Large intestine (tissue), 3 donors: Measurements from ENCODE around the gene CDC73. TPM values are rescaled to one million over a fixed set of nuclear protein-coding genes. Genes with fewer than 3 reads are reported as not detected.
"Not testable (repeated sequence)": the region's sequence is repeated elsewhere in the genome, so short reads cannot be mapped to it uniquely, and the experiment has no call there.

ENCODE experiments used
- DNase-seq, 2 donors: peaks; one replicate each; pipeline versions ENCODE4 v3.0.0 to v3.0.0-alpha.2; 2013
- H3K27ac ChIP-seq: one replicate; pipeline ENCODE4 v1.5.1; 2013; ENCODE audit warnings: low read length
- H3K27me3 ChIP-seq: 2 replicates; pipeline ENCODE4 v1.6.1; 2013; ENCODE audit warnings: low read length; ENCODE audit not compliant: control insufficient read depth, insufficient read depth
- H3K36me3 ChIP-seq: 2 replicates; pipeline ENCODE4 v1.6.1; 2013; ENCODE audit warnings: low read length; ENCODE audit not compliant: control insufficient read depth, insufficient read depth
- H3K4me1 ChIP-seq: one replicate; pipeline ENCODE4 v1.6.1; 2013; ENCODE audit warnings: low read length; ENCODE audit not compliant: control insufficient read depth, insufficient read depth
- H3K4me3 ChIP-seq: one replicate; pipeline ENCODE4 v1.5.1; 2013; ENCODE audit warnings: low read length
- H3K9me3 ChIP-seq: one replicate; pipeline ENCODE4 v1.6.1; 2013; ENCODE audit warnings: mild to moderate bottlenecking, low read depth, low read length, moderate library complexity; ENCODE audit not compliant: control insufficient read depth
- WGBS: methylation state at CpG from one replicate; pipeline ENCODE4 v1.1.5; 2013; ENCODE audit warnings: low lambda C conversion rate; ENCODE audit not compliant: insufficient coverage; 5-methylcytosine and 5-hydroxymethylcytosine counted together
- polyA plus RNA-seq: library from polyadenylated mRNA; unstranded; fragments of 120-200 nt; gene quantifications from one replicate; pipeline ENCODE4 v1.2.1, GENCODE V29; 2013

The CDC73 gene
- polyA plus RNA-seq, 1 donor, result 23.7 TPM

DNA sequence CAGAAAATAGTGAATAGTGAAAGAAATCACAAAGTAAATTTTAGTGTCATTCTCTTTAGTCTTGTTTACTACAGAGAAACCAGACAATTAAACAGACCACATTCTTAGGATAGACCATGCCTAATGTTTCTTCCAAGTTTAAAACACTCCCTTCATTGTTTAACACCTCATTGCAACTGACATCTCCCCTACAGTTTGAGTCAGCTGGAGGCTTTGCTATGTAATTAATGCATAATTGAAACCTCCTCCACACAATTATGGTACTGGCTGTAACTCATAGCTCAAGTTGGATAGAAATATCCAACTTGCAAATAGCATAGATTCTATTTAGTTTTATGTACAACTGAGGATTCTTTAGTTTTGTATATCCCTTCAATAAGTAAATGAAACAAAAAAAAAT lies 99.8 kb downstream of the CDC73 start:
- H3K27ac ChIP-seq, result no peak overlapping the region
- H3K4me1 ChIP-seq, result no peaks in the 10 kb centered on the region
- no peak for DNase-seq
- H3K36me3 ChIP-seq, result peaks cover 14% of the 10 kb centered on the region
- H3K4me3 ChIP-seq, result no peak overlapping the region
- no peaks in the 10 kb centered on the region for H3K27me3 ChIP-seq
- no peaks in the 10 kb centered on the region for H3K9me3 ChIP-seq

DNA sequence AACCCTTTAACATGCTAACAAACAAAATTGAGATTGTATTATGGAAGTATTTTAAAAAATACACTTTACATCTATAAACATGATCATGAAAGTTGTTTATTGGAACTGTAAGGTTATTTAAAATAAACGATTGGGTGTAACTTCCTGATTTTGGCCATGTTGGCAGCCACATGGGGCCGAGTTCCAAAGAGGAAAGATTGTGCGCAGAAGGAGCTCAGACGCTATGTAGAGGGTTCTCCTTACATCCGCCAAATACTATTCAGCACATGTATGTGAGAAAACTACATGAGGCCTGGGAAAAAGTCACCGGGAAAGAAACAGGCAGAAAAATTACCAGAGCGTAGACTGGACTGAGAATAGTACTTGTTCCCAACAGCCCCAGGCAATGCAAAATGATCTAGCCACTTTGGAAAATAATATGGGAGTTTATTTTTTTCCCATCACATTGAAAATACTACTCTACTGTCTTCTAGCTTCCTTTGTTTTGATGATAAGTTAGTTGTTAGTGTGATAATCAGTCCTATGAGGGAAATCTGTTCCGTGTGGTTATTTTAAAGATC lies 100.3 kb downstream of the CDC73 start:
- no peak for DNase-seq
- no peak overlapping the region for H3K27ac ChIP-seq
- peaks cover 9% of the 10 kb centered on the region for H3K36me3 ChIP-seq
- no peaks in the 10 kb centered on the region for H3K4me1 ChIP-seq
- WGBS, result 92% methylated on average over 2 of the region's 8 CpGs
- H3K4me3 ChIP-seq, result no peak overlapping the region
- H3K9me3 ChIP-seq, result no peaks in the 10 kb centered on the region
- no peaks in the 10 kb centered on the region for H3K27me3 ChIP-seq

DNA sequence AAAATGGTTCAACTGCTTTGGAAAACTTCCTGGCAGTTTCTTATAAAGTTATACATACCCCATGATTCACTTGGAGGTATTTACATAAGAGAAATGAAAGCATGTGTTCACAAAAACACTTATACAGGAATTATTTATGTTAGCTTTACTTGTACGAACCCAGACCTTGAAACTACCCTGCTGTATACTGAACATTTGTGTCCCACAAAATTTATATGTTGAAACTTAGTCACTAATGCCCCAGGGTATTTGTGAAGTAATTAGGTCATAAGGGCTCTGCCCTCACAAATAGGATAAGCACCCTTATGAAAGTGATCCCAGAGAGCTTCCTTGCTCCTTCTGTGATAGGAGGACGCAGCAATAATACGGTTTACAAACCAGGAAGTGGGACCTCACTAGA lies 107.3 kb downstream of the CDC73 start:
- peaks cover 7% of the 10 kb centered on the region for H3K36me3 ChIP-seq
- H3K27ac ChIP-seq, result no peak overlapping the region
- no peaks in the 10 kb centered on the region for H3K9me3 ChIP-seq
- H3K27me3 ChIP-seq, result no peaks in the 10 kb centered on the region
- DNase-seq, result no peak
- WGBS, result 80% methylated on average over 1 of the region's 3 CpGs
- no peak overlapping the region for H3K4me3 ChIP-seq
- no peaks in the 10 kb centered on the region for H3K4me1 ChIP-seq

DNA sequence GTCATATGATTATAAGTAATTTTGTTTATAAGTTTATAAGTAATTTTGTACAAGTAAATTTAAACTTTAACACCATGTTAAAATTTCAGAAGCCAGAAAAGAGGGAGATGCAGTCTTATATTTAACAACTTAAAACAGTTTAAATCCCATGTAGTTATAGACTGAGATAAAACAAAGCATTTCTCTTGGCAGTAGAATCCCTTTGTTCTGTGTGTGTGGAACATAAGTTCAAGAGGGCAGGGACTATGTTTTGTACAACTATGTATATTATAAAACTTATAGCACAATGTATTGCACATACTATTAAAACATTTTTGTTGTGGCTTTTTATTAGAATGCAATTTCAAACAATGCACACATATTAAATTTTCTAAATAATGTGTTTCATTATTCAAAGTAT lies 109.3 kb downstream of the CDC73 start:
- not testable (repeated sequence) for H3K4me1 ChIP-seq, DNase-seq, H3K4me3 ChIP-seq, H3K27ac ChIP-seq, H3K9me3 ChIP-seq, H3K27me3 ChIP-seq
- H3K36me3 ChIP-seq, result peaks cover 11% of the 10 kb centered on the region

DNA sequence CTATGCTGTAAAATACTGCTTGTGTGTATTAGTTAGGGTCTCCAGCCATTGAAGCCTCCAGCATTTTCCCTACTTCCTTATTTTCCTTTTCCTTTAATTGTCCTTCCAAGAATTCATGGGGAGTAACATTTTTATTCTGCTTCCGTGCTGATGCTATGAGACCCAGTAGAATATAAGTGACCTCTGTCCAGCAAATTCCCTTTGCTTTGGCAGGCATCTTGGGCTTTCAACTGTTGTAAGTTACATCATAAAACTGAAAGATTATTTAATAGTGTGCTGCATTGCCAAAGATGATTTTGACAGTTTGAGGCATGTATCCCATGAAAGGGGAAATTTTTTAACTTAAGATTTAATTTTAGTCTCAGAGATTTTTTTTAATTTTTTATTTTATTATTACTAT lies 112.7 kb downstream of the CDC73 start:
- Histone ChIP-seq H3K4me3 (no peak overlapping the region), H3K9me3 (peaks cover 3% of the 10 kb centered on the region), H3K36me3 (peaks cover 23% of the 10 kb centered on the region), H3K27ac (no peak overlapping the region), H3K4me1 (no peaks in the 10 kb centered on the region), H3K27me3 (no peaks in the 10 kb centered on the region)
- no peak for DNase-seq
- WGBS, result no CpG with 5 or more reads among the region's 1 CpG

DNA sequence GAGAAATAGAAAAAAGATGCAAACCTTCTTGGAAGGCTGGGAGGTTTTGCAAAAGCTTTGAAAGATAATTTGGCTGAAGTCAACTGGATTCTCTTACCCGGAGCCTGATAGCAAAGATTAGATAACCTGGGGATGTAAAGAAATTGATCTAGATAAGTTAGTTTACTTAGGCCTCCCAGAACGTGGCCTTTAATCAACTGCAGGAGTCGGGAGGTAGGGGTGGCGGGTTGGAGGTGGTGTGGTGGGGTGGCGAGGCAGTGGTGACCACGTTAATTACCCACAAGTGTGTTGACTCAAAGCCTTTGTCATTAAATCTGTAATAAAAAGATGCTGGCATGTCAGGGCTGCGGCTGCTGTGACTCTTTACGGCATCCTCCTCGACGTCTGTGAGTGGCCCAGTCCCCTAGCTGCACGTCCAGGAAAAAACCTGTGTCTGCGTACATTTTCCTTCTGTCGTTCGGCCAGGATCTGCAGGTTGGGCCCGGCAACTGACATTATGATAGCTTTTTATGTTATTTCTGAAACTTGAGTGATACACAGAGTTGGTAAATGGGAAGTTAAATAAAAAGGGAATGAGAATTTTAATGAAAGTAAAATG lies 115.6 kb downstream of the CDC73 start:
- H3K4me1 ChIP-seq, result no peaks in the 10 kb centered on the region
- no peak overlapping the region for H3K27ac ChIP-seq
- peaks cover 23% of the 10 kb centered on the region for H3K36me3 ChIP-seq
- no peaks in the 10 kb centered on the region for H3K27me3 ChIP-seq
- H3K9me3 ChIP-seq, result peaks cover 3% of the 10 kb centered on the region
- DNase-seq, result no peak
- WGBS, result 50% methylated on average over 1 of the region's 15 CpGs
- no peak overlapping the region for H3K4me3 ChIP-seq

DNA sequence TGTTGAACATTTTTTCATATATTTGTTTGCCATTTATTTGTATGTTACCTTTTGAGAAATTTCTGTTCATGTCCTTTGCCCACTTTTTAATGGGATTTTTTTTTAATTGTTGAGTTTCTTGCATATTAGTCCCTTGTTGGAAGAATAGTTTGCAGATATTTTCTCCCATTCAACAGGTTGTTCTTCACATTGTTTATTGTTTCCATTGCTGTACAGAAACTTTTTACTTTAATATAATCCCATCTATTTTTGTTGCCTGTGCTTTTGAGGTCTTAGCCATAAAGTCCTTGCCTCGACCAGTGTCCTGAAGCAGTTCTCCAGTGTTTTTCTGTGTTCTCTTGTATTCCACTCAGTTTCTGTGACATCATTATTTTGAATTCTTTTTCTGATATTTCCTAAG lies 118.8 kb downstream of the CDC73 start:
- no peak for DNase-seq
- Histone ChIP-seq H3K27me3 (no peaks in the 10 kb centered on the region), H3K4me1 (no peaks in the 10 kb centered on the region), H3K36me3 (peaks cover 16% of the 10 kb centered on the region), H3K9me3 (peaks cover 3% of the 10 kb centered on the region), H3K4me3 (no peak overlapping the region), H3K27ac (no peak overlapping the region)
- 100% methylated on average over 1 of the region's 1 CpG for WGBS

DNA sequence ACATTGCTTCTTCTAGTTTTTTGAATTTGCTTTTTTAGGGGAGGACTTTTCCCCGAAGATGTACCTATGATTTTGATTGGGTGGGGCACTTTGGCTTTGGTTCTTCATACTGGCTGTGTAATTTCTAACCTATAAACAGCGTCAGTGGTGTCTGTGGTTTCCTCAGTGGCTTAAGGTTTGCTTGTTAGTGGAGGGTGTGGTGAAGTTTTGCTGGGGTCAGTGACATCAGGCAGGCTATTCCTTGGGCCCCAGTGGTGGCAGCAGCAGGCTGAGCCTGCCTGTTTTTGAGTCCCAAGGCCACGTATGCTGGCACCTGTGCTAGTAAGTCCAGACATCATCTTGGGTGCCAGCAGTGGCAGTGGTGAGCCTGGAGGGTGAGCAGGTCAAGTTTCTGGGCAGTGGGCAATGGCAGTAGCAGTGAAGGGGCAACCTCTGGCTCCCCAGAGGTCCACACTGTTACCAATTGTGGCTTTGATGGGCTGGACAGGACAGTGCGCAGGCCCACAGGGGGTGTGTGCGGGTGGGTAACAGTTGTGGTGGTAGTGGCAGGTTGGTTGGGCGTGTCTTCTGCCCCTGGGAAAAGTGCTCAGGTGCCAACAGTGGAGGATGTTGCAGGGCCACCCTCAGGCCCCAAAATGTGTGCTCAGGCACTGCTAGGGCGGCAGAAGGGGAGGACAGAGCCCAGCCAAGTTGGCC lies 119.4 kb downstream of the CDC73 start:
- WGBS, result 100% methylated on average over 1 of the region's 7 CpGs

DNA sequence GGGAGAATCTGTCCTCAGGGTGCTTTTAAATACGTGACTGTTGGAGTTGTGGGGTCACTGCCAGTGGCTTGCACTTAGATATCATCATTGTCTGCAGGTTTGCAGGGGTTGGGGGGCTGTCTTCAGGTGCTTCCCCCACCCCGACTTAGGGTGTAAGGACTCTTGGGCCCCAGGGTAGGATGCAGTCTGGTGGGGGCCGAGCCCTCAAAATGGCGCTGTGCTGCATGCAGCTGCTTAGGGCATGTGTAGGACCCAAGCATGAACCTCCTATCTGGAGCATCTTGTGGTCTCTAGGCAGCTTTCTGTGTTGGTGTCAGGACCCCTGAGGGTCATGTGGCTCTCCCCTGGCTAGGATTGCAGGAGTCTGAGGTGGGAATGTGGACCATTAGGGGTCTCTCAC lies 120.2 kb downstream of the CDC73 start:
- DNase-seq, result no peak
- peaks cover 9% of the 10 kb centered on the region for H3K36me3 ChIP-seq
- no peak overlapping the region for H3K27ac ChIP-seq
- peaks cover under 1% of the 10 kb centered on the region for H3K9me3 ChIP-seq
- H3K27me3 ChIP-seq, result no peaks in the 10 kb centered on the region
- no CpG with 5 or more reads among the region's 4 CpGs for WGBS
- no peaks in the 10 kb centered on the region for H3K4me1 ChIP-seq
- no peak overlapping the region for H3K4me3 ChIP-seq

More for the DNA sequence above, 119.4 kb downstream of the CDC73 start:
- Histone ChIP-seq H3K9me3 (peaks cover 3% of the 10 kb centered on the region), H3K4me1 (no peaks in the 10 kb centered on the region), H3K27me3 (no peaks in the 10 kb centered on the region), H3K27ac (no peak overlapping the region), H3K36me3 (peaks cover 12% of the 10 kb centered on the region), H3K4me3 (no peak overlapping the region)
- DNase-seq, result no peak

DNA sequence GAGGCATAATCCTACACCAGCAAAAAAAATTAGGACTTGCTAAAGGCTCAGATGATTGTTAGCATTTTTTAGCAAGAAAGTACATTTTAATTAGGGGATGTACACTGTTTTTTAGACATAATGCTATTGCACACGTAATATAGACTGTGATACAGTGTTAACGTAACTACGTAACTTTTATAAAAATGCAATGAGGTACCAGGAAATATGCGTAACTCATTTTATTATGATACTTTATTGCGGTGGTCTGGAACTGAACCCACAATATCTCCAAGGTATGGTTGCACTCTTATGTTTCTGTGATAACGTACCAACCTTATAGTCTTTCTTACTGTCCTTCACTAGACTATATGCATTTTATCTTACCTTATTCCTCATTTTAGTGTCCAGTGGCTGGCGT lies 127.4 kb downstream of the CDC73 start:
- H3K36me3 ChIP-seq, result peaks cover 16% of the 10 kb centered on the region
- H3K27ac ChIP-seq, result no peak overlapping the region
- H3K9me3 ChIP-seq, result peaks cover 5% of the 10 kb centered on the region
- no peaks in the 10 kb centered on the region for H3K27me3 ChIP-seq
- DNase-seq, result no peak
- no peaks in the 10 kb centered on the region for H3K4me1 ChIP-seq
- H3K4me3 ChIP-seq, result no peak overlapping the region
- 98% methylated on average over 4 of the region's 7 CpGs for WGBS

DNA sequence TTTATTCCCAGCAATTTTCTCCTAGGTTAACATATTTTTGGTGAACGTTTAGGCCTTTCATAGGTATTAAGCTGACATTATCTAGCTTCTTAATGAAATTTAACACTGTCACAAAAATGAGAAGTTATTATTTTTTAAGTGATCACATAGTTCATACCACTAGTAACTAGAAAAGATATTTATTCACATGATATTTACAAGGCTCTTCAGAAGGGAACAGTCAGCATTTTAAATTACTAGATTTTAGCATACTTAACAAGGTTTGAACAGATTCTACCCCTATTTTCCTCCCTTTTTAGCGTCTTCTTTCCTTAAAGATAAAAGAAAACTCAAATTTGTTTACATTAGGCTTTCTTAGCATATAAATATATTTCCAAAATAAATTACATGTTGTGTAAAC lies 130.1 kb downstream of the CDC73 start:
- Histone ChIP-seq H3K4me1 (no peaks in the 10 kb centered on the region), H3K36me3 (peaks cover 16% of the 10 kb centered on the region), H3K4me3 (no peak overlapping the region), H3K27ac (no peak overlapping the region), H3K9me3 (peaks cover 5% of the 10 kb centered on the region), H3K27me3 (no peaks in the 10 kb centered on the region)
- WGBS, result no CpG with 5 or more reads among the region's 2 CpGs
- no peak for DNase-seq
